OCI-LY1 (cell line): ENCODE measurements around the gene ANKFY1.

Experiments
- H2AFZ ChIP-seq: fragments of 200-600 bp; sonication (generic), shearing (Covaris generic); 2 replicates; pipeline ENCODE4 v1.6.0; 2014; ENCODE audit warnings: antibody characterized with exemption, mild to moderate bottlenecking, low read length
- H3F3A ChIP-seq: fragments of 200-600 bp; sonication (generic), shearing (Covaris generic); 2 replicates; pipeline ENCODE4 v1.6.0; 2014; ENCODE audit warnings: mild to moderate bottlenecking, antibody characterized with exemption, low read length, moderate library complexity; ENCODE audit not compliant: insufficient read depth
- H3K27ac ChIP-seq: fragments of 200-600 bp; sonication (generic); 2 replicates; pipeline ENCODE4 v1.5.1; 2014; ENCODE audit warnings: low read length, mixed run types, mild to moderate bottlenecking, low read depth; ENCODE audit not compliant: poor library complexity, severe bottlenecking
- H3K27me3 ChIP-seq: fragments of 200-600 bp; sonication (generic); 2 replicates; pipeline ENCODE4 v1.6.0; 2014; ENCODE audit warnings: antibody characterized with exemption, mild to moderate bottlenecking, low read length, moderate library complexity; ENCODE audit not compliant: insufficient read depth
- H3K36me3 ChIP-seq: fragments of 200-600 bp; sonication (generic); 2 replicates; pipeline ENCODE4 v1.6.1; 2014; ENCODE audit warnings: mild to moderate bottlenecking, antibody characterized with exemption, low read length, moderate library complexity, mixed read lengths; ENCODE audit not compliant: insufficient read depth
- H3K4me1 ChIP-seq: fragments of 200-600 bp; sonication (generic); 2 replicates; pipeline ENCODE4 v1.5.1; 2014; ENCODE audit warnings: mild to moderate bottlenecking, low read length, moderate library complexity; ENCODE audit not compliant: insufficient read depth, severe bottlenecking
- H3K4me2 ChIP-seq: fragments of 200-600 bp; sonication (generic), shearing (Covaris generic); 2 replicates; pipeline ENCODE4 v1.6.1; 2014; ENCODE audit warnings: low read length
- H3K4me3 ChIP-seq: fragments of 200-600 bp; sonication (generic); 2 replicates; pipeline ENCODE4 v1.5.1; 2014; ENCODE audit warnings: low read length, low read depth, mild to moderate bottlenecking, mixed read lengths; ENCODE audit not compliant: poor library complexity, severe bottlenecking
- H3K79me2 ChIP-seq: fragments of 200-600 bp; shearing (Covaris generic); 2 replicates; pipeline ENCODE4 v1.6.1; 2016; ENCODE audit warnings: mixed run types, low read length, mixed read lengths; ENCODE audit not compliant: insufficient read depth
- H3K9ac ChIP-seq: fragments of 200-600 bp; sonication (generic), shearing (Covaris generic); 2 replicates; pipeline ENCODE4 v1.6.1; 2014; ENCODE audit warnings: mild to moderate bottlenecking, low read length, mixed read lengths
- H3K9me2 ChIP-seq: fragments of 200-600 bp; sonication (generic), shearing (Covaris generic); 2 replicates; pipeline ENCODE4 v1.6.1; 2014; ENCODE audit warnings: low read depth, mild to moderate bottlenecking, low read length, mixed read lengths
- H3K9me3 ChIP-seq: fragments of 200-600 bp; shearing (Covaris generic); 2 replicates; pipeline ENCODE4 v1.6.1; 2014; ENCODE audit warnings: low read length, mixed read lengths
- H4K20me1 ChIP-seq: fragments of 200-600 bp; sonication (generic), shearing (Covaris generic); 2 replicates; pipeline ENCODE4 v1.6.0; 2016; ENCODE audit warnings: mild to moderate bottlenecking, low read length; ENCODE audit not compliant: insufficient read depth
- EZH2 ChIP-seq: fragments of 200-600 bp; sonication (generic), shearing (Covaris generic); IDR thresholded peaks from 2 replicates; pipeline ENCODE4 v1.8.0; 2017; ENCODE audit warnings: borderline replicate concordance, mixed run types, mild to moderate bottlenecking, antibody characterized with exemption, low read length, moderate library complexity, mixed read lengths
- TF ChIP-seq, protein P1 (sequence below): fragments of 200-600 bp; sonication (generic), shearing (Covaris generic); IDR thresholded peaks from 2 replicates; pipeline ENCODE4 v1.5.1; 2017; ENCODE audit warnings: mild to moderate bottlenecking, antibody characterized with exemption, low read length, moderate library complexity, mixed read lengths

ANKFY1 gene

DNA sequence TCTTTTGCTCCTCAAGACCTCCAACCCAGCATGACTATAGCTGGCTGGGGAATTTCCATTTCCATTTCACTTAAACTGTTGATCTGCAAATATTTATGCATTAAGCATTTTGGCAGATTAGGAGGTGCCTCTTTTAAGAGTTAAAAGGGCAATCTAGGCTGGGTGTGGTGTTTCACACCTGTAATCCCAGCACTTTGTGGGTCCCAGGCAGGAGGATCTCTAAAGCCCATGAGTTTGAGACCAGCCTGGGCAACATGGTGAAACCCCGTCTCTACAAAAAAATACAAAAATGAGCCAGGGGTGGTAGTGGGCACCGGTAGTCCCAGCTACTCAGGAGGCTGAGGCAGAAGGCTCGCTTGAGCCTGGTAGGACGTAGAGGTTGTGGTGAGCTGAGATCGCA lies 17.1 kb downstream of the ANKFY1 start:
- no peak overlapping the region for H3K9ac ChIP-seq
- H3K36me3 ChIP-seq, result peaks cover 25% of the 10 kb centered on the region
- no peak overlapping the region for H3K4me2 ChIP-seq
- H3K9me2 ChIP-seq, result no peaks in the 10 kb centered on the region
- no peaks in the 10 kb centered on the region for H3K4me1 ChIP-seq
- TF ChIP-seq, protein P1, sequence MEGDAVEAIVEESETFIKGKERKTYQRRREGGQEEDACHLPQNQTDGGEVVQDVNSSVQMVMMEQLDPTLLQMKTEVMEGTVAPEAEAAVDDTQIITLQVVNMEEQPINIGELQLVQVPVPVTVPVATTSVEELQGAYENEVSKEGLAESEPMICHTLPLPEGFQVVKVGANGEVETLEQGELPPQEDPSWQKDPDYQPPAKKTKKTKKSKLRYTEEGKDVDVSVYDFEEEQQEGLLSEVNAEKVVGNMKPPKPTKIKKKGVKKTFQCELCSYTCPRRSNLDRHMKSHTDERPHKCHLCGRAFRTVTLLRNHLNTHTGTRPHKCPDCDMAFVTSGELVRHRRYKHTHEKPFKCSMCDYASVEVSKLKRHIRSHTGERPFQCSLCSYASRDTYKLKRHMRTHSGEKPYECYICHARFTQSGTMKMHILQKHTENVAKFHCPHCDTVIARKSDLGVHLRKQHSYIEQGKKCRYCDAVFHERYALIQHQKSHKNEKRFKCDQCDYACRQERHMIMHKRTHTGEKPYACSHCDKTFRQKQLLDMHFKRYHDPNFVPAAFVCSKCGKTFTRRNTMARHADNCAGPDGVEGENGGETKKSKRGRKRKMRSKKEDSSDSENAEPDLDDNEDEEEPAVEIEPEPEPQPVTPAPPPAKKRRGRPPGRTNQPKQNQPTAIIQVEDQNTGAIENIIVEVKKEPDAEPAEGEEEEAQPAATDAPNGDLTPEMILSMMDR, result no peak
- no peak for TF ChIP-seq EZH2
- H3K4me3 ChIP-seq, result no peak overlapping the region
- no peak overlapping the region for H2AFZ ChIP-seq
- H4K20me1 ChIP-seq, result no peaks in the 10 kb centered on the region
- H3K27ac ChIP-seq, result no peak overlapping the region
- H3F3A ChIP-seq, result no peaks in the 10 kb centered on the region
- no peaks in the 10 kb centered on the region for H3K9me3 ChIP-seq
- no peaks in the 10 kb centered on the region for H3K27me3 ChIP-seq
- H3K79me2 ChIP-seq, result peaks cover 60% of the 10 kb centered on the region

DNA sequence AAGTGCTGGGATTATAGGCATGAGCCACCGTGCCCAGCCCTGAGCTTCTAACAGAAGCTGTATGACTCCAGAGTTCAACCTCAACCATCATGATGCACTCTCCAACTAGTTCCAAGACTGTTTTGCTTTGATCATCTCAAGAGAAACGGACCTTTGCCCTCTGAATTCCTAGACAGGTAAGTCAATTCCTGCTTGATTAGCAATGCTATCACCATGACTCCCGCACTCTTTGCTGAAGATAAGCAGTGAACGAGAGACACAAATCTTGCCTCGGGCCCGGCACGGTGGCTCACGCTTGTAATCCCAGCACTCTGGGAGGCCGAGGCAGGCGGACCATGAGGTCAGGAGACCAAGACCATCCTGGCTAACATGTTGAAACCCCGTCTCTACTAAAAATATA lies 22.2 kb downstream of the ANKFY1 start:
- Histone ChIP-seq H3K27me3 (no peaks in the 10 kb centered on the region), H2AFZ (no peak overlapping the region), H3K9me3 (no peaks in the 10 kb centered on the region), H4K20me1 (no peaks in the 10 kb centered on the region), H3K4me2 (no peak overlapping the region), H3K79me2 (peaks cover 12% of the 10 kb centered on the region), H3K36me3 (peaks cover 45% of the 10 kb centered on the region), H3K4me1 (no peaks in the 10 kb centered on the region), H3F3A (no peaks in the 10 kb centered on the region), H3K27ac (no peak overlapping the region), H3K9ac (no peak overlapping the region), H3K4me3 (no peak overlapping the region), H3K9me2 (no peaks in the 10 kb centered on the region)
- TF ChIP-seq, protein P1, result no peak
- TF ChIP-seq EZH2, result no peak

DNA sequence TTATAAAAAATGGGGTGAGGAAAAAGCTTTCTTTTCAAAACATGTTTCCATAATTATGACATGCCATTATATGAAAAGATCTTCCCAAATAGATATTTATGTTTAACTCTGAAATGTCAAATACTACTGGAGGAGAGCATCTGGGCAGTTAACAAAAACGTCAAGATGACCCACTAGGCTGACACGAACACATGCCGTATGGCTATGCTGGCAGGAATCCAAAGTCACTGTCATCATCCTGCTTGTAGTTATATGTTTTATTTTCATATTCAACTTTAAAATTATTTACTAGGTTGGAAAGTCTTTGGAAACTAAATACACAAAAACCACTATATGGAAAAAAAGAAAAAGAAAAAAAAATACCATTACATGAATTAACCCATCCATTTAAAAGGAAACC lies 27.3 kb downstream of the ANKFY1 start:
- TF ChIP-seq, protein P1, result no peak
- no peak for TF ChIP-seq EZH2

More for the DNA sequence above, 27.3 kb downstream of the ANKFY1 start:
- Histone ChIP-seq H3K36me3 (peaks cover 82% of the 10 kb centered on the region), H4K20me1 (no peaks in the 10 kb centered on the region), H3K9me2 (no peaks in the 10 kb centered on the region), H3K9me3 (no peaks in the 10 kb centered on the region), H3K27ac (no peak overlapping the region), H3K4me2 (no peak overlapping the region), H3K9ac (no peak overlapping the region), H3F3A (no peaks in the 10 kb centered on the region), H3K4me1 (no peaks in the 10 kb centered on the region), H3K27me3 (no peaks in the 10 kb centered on the region), H3K4me3 (no peak overlapping the region), H2AFZ (no peak overlapping the region), H3K79me2 (no peaks in the 10 kb centered on the region)
